NCI-H748 (cell line): Measurements from ENCODE around the gene KLHL6.
"Not testable (repeated sequence)": the region's sequence is repeated elsewhere in the genome, so short reads cannot be mapped to it uniquely, and the experiment has no call there.

Experiments used
- DNase-seq: peaks from one replicate; lab custom pipeline; 2025; ENCODE audit not compliant: unreplicated experiment; lab: John Stamatoyannopoulos, UW

KLHL6 gene

GRCh38 chr3:183532620-183533411 is 22.7 kb downstream of the KLHL6 start:
- no peak for DNase-seq

GRCh38 chr3:183529717-183530116 is 25.8 kb downstream of the KLHL6 start:
- no peak for DNase-seq

GRCh38 chr3:183529185-183529584 is 26.3 kb downstream of the KLHL6 start:
- no peak for DNase-seq

GRCh38 chr3:183528758-183529157 is 26.7 kb downstream of the KLHL6 start:
- DNase-seq = not testable (repeated sequence)

DNA sequence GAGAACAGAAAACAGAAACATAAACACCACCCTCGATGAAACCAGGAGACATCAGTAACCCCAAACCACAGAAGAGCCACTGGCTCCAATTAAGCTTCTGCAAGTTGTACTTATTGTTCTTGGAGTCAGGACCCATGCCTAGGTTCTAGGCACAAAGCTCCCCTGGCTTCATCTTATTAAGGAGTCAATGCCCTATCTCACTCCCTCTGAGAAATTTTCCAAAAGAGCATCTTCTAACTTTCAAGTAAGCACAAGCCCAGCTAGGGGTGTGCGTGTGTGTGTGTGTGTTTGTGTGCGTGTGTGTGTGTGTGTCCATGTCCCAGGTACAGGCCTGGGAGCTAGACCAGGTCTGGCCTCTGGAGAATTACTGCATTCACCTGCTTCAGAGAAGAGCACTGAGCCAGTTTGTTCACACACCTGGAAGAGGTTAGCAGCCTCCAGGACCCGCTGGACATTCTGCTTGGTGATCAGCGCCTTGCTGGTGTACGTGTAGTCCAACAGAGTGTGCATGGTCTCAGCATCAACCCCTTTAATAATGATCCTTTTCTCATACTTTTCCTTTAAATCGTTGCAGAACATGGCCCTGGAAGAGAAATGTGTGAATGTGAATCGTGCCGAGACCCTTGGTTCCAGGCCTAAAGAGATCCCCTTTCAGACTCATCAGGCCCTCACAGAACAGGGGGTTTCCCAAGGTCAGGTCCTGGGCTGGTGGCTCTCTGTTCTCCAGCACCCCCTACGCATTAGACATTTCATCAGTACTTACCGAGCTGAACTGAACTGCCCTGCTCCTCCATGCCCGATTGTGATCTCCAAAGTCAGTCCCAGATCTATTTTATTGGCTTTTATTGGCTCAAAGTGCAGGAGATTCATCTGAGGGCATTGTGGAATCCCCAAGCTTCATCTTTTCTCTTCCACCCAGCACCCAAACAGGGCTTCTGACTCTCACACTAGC is 27.8 kb downstream of the KLHL6 start:
- DNase-seq = no peak

DNA sequence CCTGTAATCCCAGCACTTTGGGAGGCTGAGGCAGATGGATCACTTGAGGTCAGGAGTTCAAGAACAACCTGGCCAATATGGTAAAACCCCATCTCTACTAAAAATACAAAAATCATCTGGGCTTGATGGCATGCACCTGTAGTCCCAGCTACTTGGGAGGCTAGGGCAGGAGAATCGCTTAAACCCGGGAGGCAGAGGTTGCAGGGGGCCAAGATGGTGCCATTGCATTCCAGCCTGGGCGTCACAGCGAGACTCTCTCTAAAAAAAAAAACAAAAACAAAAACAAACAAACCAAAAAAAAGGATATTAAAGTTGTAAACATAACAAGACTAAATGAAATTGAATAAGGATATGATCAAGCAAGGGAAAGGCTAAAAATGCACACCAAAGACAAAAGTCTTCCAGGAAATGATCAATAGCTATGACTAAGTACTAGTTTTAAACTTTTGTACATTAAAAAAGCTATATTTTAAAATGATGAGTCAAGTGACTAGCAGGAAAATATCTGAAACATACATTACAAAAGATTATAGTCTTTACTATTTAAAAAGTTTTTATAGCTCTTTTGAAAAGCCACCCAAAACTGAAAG is 28.6 kb downstream of the KLHL6 start:
- no peak for DNase-seq

- DNase-seq = no peak
These were observed 31.0 kb downstream of the KLHL6 start for GRCh38 chr3:183524476-183524875.

DNA sequence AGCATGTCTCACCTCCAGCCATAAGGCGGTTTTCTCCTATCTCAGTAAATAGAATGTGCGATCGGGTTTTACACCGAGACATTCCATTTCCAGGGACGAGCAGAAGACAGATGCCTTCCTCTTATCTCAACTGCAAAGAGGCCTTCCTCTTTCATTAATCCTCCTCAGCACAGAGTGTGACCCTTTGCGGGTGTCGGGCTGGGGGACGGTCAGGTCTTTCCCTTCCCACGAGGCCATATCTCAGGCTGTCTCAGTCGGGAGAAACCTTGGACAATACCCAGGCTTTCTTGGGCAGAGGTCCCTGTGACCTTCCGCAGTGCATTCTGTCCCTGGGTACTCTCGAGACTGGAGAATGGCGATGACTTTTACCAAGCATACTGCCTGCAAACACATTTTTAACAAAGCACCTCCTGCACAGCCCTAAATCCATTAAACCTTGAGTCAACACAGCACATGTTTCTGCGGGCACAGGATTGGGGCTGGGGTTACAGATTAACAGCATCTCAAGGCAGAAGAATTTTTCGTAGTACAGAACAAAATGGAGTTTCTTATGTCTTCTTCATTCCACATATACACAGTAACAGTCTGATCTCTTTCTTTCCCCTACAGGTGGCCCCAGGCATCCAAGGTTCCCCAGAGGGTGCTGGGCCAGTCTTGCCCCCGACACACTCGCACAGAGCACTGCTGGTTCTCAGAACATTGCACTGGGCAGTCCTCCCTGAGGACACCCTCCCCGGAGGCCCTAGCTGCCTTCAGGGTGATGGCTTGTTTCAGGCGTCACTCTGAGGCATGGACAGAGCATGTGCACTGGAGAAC is 34.6 kb downstream of the KLHL6 start:
- DNase-seq = not testable (repeated sequence)

DNA sequence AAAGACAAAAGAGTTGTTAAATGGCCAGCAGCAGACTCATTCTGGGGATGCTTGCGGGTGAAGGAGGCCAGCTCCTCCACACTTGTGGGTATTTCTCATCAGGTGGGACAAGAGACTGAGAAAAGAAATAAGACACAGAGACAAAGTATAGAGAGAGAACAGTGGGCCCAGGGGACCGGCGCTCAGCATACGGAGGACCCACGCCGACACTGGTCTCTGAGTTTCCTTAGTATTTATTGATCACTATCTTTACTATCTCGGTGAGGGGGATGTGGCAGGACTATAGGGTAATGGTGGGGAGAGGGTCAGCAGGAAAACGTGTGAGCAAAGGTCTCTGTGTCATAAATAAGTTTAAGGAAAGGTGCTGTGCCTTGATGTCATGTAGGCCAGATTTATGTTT is 35.2 kb downstream of the KLHL6 start:
- not testable (repeated sequence) for DNase-seq

GRCh38 chr3:183519891-183520290 is 35.6 kb downstream of the KLHL6 start:
- no peak for DNase-seq

DNA sequence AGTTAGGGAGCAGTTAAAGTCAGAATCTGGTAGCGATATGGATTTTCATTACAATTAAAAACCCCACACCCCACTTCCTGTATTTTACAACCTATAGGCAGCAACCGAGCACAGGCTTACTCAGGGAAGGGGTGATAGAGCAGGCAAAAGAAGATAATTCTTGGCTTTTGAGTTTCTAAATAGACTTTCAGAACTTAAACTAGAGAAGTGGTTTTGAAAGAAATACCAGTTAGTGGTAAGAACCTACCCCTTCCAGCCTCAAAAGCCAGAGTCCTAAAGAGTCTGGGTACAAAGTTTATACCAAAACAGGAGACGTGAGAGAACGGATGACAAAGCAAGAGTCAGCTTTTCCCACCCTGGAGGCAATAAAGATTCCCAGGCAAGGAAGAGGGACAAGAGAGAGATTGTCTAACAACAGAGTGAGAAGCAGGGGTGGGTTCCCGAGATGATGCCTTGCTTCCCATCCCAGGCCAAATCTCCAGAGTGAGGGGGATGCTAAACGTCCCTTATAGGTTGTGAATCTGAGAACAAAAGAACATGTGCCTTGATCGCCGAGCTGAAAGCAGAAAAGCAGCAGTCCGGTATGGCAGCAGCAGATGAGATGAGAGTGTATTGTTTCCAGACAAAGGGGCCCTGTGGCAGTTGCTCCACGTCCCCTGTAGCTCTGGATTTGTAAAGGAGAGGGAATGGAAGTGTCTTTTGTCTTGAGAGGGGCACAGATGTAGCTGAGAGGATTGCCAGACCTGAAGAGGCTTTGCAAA is 36.8 kb downstream of the KLHL6 start:
- peak; percentile 67 for DNase-seq

DNA sequence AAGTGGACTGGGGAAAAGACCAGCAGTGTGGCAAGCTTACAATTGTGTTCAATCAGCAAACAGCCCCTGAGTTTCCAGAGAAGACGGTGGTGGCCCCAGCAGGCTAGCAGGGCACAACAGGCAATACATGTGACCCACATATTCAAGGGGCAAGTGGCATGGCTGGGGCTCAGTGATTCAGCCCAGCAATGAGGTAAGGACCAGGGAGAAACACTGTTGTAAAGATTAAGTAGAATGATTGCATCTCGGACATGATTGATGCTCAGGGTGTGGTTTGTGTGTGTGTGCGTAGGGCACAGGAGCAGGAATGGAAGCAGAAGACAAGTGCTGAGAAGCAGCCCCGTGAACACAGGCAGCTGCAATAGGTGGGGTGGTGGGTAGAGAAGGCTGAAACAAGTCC is 37.9 kb downstream of the KLHL6 start:
- no peak for DNase-seq

GRCh38 chr3:183515968-183516851 is 39.3 kb downstream of the KLHL6 start:
- no peak for DNase-seq

DNA sequence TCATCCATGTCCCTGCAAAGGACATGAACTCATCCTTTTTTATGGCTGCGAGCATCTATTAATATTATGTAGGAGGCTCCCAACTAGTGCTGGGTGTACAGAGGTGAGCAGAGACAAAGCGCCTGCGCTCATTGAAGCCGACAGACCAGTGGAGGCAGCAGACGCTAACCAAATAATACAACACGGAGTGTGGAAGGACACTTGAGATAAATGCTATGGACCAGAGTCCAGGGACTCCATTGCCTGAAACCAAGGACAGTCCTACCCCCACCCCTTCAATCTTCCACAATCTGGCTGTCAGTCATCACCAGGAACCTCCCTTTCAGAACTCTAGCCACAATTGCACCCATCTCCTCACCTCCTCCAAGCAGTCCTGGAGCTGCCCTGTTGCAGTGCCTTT is 41.5 kb downstream of the KLHL6 start:
- DNase-seq = no peak

DNA sequence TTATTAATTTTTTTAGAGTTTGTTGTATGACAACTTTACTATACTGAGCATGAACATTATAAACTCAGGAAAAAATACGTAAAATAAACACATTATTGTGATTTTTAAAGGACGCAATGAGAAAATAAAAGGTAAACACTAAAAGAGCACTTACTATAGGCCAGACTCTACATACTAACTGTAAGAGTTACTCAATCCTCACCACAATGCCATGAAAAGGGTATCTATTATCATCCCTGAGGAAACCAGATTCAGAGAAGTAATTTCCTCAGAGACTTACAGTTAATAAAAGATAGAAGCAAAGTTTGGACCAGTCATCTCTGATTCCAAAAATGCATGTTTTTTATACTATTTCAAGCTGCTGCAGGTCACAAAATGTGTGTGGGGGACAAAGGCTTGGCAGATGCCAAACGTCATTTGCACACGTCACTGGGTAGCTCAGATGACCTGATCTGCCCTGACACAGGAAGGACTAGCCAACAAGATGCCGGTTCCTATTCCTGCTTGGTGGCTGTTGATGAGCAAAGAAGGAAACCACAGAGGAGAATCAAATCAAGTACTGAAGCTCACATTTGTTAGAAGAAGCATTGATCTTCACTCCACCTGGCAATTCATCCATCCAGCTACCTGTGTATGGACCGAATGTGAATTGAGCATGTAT is 42.3 kb downstream of the KLHL6 start:
- no peak for DNase-seq

GRCh38 chr3:183511286-183512131 is 44.0 kb downstream of the KLHL6 start:
- not testable (repeated sequence) for DNase-seq

- DNase-seq = no peak
These were observed 46.7 kb downstream of the KLHL6 start for GRCh38 chr3:183508821-183509220.

DNA sequence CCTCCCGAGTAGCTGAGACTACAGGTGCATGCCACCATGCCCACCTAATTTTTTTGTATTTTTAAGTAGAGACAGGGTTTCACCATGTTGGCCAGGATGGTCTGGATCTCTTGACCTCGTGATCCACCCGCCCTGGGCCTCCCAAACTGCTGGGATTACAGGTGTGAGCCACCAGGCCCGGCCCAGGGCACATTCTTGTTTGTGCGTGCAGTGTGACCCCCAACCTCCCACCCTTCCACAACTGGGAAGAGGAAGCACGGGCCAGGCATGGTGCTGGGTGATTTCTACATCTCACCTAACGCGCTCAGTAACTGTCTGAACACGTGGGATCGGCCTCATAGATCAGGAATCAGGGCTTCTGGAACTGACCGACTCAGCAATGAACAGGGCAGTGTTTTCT is 48.0 kb downstream of the KLHL6 start:
- DNase-seq = no peak
